ENCODE measurements around the gene TMEM269.
A peak's percentile ranks its signal among the peaks of the same experiment; 100 is the strongest.

Gene TMEM269

DNA sequence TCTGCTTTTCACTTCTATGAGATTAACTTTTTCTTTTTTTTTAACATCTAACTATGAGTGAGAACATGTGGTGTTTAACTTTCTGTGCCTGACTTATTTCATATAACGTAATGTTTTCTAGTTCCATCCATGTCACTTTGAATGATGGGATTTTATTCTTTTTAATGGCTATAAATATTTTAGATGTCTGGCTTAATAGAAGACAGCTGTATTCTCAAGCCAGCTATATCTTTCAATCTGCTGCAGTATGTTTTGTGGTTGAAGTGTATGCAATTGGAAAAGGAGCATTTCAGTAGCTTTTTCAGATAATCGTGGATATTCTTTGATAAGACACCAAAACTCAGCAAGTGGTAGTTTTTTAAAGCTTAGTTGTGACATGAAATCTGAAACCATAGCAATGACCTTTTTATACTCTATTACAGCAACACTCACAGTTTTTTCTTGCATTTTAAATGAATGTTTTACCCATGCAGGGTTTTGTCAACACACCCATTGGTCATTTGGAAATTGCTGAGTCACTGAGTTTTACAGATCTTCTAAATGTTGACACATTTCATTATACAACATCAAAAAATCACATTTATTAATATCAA, 38.1 kb downstream of the TMEM269 start:
- H3K27me3 ChIP-seq (ENCODE audit: insufficient read depth, low read length), result no peaks in the 10 kb centered on the region
- H3K79me2 ChIP-seq (ENCODE audit: control insufficient read depth, insufficient read depth, low read length, unreplicated experiment), result no peaks in the 10 kb centered on the region
- no peaks in the 10 kb centered on the region for H3K36me3 ChIP-seq (ENCODE audit: insufficient read depth, low read length)
- H2AFZ ChIP-seq (ENCODE audit: low read length, unreplicated experiment), result no peak overlapping the region
- H3K4me1 ChIP-seq (ENCODE audit: control insufficient read depth, insufficient read depth, low read length, unreplicated experiment), result peaks cover 7% of the 10 kb centered on the region
- 0 out of 2 replicates have a peak overlapping the region, but pooled peaks have one; percentile 33 for H3K27ac ChIP-seq (ENCODE audit: low read depth, low read length)
- H3K4me3 ChIP-seq (ENCODE audit: low read depth, low read length), result no peak overlapping the region

DNA sequence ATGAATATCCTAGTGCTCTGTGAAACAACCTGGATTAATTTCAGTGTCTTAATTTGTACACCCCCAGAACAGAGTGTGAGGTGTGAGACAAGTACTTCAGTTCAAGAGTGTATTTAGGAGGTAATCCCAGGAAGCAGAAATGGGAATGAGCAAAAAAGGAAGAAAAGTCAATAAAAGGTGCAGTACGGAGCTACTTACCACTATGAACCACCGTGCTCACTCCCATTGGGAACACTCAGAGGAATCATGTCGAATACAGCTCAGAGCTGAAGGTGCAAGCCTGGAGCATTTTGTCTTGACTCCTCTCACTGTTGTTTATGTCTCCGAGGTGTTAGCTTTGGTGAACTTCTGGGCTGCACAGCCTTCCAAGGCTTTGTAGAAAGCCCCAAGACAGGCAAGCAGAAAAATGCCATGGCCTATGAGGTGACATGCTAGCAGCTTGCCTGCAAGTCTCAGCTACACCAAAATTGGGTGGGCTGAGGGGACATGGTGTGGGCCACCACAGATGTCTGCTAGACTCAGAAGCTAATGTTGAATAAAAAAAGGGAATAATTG, 39.8 kb downstream of the TMEM269 start:
- Histone ChIP-seq H3K79me2 (ENCODE audit: control insufficient read depth, insufficient read depth, low read length, unreplicated experiment) (no peaks in the 10 kb centered on the region), H3K4me3 (ENCODE audit: low read depth, low read length) (no peak overlapping the region), H3K27ac (ENCODE audit: low read depth, low read length) (no peak overlapping the region), H3K4me1 (ENCODE audit: control insufficient read depth, insufficient read depth, low read length, unreplicated experiment) (peaks cover 7% of the 10 kb centered on the region), H3K27me3 (ENCODE audit: insufficient read depth, low read length) (no peaks in the 10 kb centered on the region), H3K36me3 (ENCODE audit: insufficient read depth, low read length) (no peaks in the 10 kb centered on the region), H2AFZ (ENCODE audit: low read length, unreplicated experiment) (no peak overlapping the region)

DNA sequence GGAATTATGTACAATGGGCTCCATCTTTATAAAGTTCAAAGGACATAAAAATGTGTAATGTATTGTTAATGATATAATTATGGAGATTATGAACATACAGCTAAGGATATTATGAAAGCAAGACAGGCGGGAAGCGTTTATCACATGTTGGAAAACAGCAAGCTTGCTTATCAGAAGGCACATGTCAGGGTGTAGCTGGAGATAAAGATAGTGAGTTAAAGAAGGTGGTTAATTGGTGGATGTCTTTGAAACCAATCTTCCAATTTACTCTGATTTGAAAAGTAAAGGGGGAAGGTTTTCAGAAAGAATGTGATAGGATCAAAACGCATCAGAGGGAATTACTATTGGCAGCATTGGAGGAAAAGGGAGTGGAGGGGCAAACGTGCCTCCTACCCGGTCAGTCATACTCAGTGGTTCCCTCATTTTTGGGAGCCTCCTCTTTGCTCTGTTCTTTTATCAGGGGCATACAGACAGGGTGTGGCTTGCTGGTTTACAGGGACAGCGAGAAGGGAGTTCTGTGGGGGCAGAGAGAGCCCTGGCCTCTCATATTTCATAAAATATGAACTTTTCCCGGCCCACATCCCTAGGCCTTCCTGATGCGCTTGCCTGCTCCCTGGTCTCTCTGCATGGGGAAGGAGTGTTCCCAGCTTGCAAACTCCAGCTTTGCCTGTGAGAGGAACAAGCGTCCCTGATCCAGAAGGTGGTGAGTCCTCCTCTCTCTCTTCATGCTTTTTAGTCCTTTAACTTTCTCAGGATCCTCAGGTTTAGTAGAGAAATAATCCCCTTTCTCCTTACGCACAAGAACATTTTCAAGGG, 40.5 kb downstream of the TMEM269 start:
- Histone ChIP-seq H3K4me3 (ENCODE audit: low read depth, low read length) (no peak overlapping the region), H3K36me3 (ENCODE audit: insufficient read depth, low read length) (no peaks in the 10 kb centered on the region), H3K79me2 (ENCODE audit: control insufficient read depth, insufficient read depth, low read length, unreplicated experiment) (no peaks in the 10 kb centered on the region), H3K27me3 (ENCODE audit: insufficient read depth, low read length) (no peaks in the 10 kb centered on the region), H2AFZ (ENCODE audit: low read length, unreplicated experiment) (no peak overlapping the region), H3K4me1 (ENCODE audit: control insufficient read depth, insufficient read depth, low read length, unreplicated experiment) (peaks cover 7% of the 10 kb centered on the region), H3K27ac (ENCODE audit: low read depth, low read length) (no peak overlapping the region)

DNA sequence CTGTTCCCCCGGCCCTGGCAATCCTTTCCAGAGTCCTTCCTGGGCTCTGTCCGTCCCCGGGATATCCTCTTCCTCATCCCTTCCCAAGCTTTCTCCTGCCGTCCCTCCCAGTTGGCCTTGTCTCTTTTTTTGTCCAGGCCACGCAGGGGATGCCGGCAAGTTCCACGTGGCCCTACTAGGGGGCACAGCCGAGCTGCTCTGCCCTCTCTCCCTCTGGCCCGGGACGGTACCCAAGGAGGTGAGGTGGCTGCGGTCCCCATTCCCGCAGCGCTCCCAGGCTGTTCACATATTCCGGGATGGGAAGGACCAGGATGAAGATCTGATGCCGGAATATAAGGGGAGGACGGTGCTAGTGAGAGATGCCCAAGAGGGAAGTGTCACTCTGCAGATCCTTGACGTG, 45.8 kb downstream of the TMEM269 start:
- no peaks in the 10 kb centered on the region for H3K4me1 ChIP-seq (ENCODE audit: control insufficient read depth, insufficient read depth, low read length, unreplicated experiment)
- H3K4me3 ChIP-seq (ENCODE audit: low read depth, low read length), result no peak overlapping the region
- H3K79me2 ChIP-seq (ENCODE audit: control insufficient read depth, insufficient read depth, low read length, unreplicated experiment), result no peaks in the 10 kb centered on the region
- no peaks in the 10 kb centered on the region for H3K36me3 ChIP-seq (ENCODE audit: insufficient read depth, low read length)
- no peak overlapping the region for H2AFZ ChIP-seq (ENCODE audit: low read length, unreplicated experiment)
- no peak overlapping the region for H3K27ac ChIP-seq (ENCODE audit: low read depth, low read length)
- H3K27me3 ChIP-seq (ENCODE audit: insufficient read depth, low read length), result no peaks in the 10 kb centered on the region

DNA sequence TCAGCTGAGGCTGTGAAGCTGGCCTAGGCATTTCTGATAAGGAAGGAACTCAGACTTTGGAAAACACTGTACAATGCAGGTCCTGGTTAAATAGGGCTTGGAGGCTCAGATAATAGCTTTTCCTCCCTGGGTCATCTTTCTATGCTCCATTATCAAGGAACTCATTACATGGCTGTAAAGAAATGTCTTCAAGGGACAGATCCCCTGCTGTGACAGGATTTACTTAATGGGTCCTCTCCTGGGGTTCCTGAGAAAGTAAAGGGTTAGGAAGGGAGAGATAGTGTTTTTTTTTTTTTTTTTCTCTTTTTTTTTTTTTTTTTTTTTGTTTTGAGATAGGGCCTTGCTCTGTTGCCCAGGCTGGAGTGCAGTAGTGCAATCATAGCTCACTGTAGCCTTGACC, 46.5 kb downstream of the TMEM269 start:
- no peak overlapping the region for H3K4me3 ChIP-seq (ENCODE audit: low read depth, low read length)
- H3K36me3 ChIP-seq (ENCODE audit: insufficient read depth, low read length), result no peaks in the 10 kb centered on the region
- H3K79me2 ChIP-seq (ENCODE audit: control insufficient read depth, insufficient read depth, low read length, unreplicated experiment), result no peaks in the 10 kb centered on the region
- no peak overlapping the region for H3K27ac ChIP-seq (ENCODE audit: low read depth, low read length)
- H3K27me3 ChIP-seq (ENCODE audit: insufficient read depth, low read length), result no peaks in the 10 kb centered on the region
- H2AFZ ChIP-seq (ENCODE audit: low read length, unreplicated experiment), result no peak overlapping the region
- H3K4me1 ChIP-seq (ENCODE audit: control insufficient read depth, insufficient read depth, low read length, unreplicated experiment), result no peaks in the 10 kb centered on the region

DNA sequence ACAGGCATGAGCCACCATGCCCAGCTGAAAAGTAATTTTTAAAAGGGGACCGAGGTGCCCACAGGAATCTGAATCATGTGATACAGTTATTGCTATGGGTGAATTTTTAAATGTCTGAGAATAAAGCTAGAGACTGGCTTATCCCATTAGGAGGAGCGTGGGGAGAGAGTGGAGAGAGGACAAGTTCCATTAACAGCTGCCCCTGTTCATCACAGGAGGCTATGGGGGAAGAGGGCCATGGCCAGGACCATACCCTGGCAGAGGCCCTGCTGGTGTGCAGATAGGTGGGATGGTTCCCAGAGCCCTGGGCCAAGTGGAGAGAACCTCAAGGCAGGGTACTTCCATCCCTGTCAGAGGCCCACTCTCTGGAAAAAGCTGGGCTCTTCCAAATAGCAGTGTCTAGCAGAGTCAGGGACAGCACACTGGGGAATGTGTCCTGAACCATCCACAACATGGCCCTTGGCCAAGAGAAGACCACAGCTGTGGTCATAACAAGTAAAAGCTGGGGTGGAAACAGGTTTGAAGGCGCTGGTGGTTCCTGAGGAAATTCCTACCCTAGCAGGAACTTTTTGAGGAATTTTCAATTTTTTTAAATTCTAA, 48.0 kb downstream of the TMEM269 start:
- Histone ChIP-seq H3K27me3 (ENCODE audit: insufficient read depth, low read length) (no peaks in the 10 kb centered on the region), H3K27ac (ENCODE audit: low read depth, low read length) (no peak overlapping the region), H3K4me3 (ENCODE audit: low read depth, low read length) (no peak overlapping the region), H3K4me1 (ENCODE audit: control insufficient read depth, insufficient read depth, low read length, unreplicated experiment) (no peaks in the 10 kb centered on the region), H3K79me2 (ENCODE audit: control insufficient read depth, insufficient read depth, low read length, unreplicated experiment) (no peaks in the 10 kb centered on the region), H3K36me3 (ENCODE audit: insufficient read depth, low read length) (no peaks in the 10 kb centered on the region), H2AFZ (ENCODE audit: low read length, unreplicated experiment) (no peak overlapping the region)

DNA sequence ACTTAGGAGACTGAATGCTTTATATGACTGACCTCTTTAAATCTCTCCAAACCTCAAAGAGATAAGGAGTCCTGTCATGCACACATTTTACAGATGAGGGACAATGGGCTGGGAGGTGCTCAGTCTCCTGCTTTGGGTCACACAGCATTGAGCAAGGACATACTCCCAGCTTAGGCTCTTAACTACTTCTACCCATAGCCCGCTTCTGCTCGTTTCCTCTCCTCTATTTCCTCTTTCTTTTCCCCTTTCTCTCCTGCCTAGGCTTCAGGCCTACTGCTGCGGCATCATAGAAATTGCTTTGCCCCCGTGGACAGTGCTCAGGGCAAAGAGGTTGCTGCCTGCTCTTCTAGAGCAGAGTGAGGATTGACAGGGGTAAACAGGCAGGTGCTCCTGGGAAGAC, 49.2 kb downstream of the TMEM269 start:
- Histone ChIP-seq H3K27me3 (ENCODE audit: insufficient read depth, low read length) (no peaks in the 10 kb centered on the region), H3K27ac (ENCODE audit: low read depth, low read length) (no peak overlapping the region), H2AFZ (ENCODE audit: low read length, unreplicated experiment) (no peak overlapping the region), H3K4me3 (ENCODE audit: low read depth, low read length) (no peak overlapping the region), H3K4me1 (ENCODE audit: control insufficient read depth, insufficient read depth, low read length, unreplicated experiment) (no peaks in the 10 kb centered on the region), H3K79me2 (ENCODE audit: control insufficient read depth, insufficient read depth, low read length, unreplicated experiment) (no peaks in the 10 kb centered on the region), H3K36me3 (ENCODE audit: insufficient read depth, low read length) (no peaks in the 10 kb centered on the region)

DNA sequence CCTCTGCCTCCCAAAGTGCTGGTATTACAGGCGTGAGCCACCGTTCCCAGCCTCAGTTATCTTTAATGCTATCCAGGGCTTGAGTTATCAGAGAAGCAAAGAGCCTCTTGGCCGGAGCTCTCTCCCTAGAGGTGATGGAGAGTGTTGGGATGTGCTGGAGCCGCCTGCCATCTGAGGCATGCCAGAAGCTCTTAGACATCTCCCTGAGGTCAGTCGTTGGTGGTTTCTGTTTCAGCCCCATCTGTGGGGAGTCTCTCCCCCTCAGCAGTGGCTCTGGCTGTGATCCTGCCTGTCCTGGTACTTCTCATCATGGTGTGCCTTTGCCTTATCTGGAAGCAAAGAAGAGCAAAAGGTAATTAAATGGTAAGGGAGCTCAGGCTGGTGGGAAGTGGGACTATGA, 50.0 kb downstream of the TMEM269 start:
- no peaks in the 10 kb centered on the region for H3K4me1 ChIP-seq (ENCODE audit: control insufficient read depth, insufficient read depth, low read length, unreplicated experiment)
- H2AFZ ChIP-seq (ENCODE audit: low read length, unreplicated experiment), result no peak overlapping the region
- H3K27ac ChIP-seq (ENCODE audit: low read depth, low read length), result no peak overlapping the region
- H3K4me3 ChIP-seq (ENCODE audit: low read depth, low read length), result no peak overlapping the region
- no peaks in the 10 kb centered on the region for H3K36me3 ChIP-seq (ENCODE audit: insufficient read depth, low read length)
- no peaks in the 10 kb centered on the region for H3K27me3 ChIP-seq (ENCODE audit: insufficient read depth, low read length)
- H3K79me2 ChIP-seq (ENCODE audit: control insufficient read depth, insufficient read depth, low read length, unreplicated experiment), result no peaks in the 10 kb centered on the region

DNA sequence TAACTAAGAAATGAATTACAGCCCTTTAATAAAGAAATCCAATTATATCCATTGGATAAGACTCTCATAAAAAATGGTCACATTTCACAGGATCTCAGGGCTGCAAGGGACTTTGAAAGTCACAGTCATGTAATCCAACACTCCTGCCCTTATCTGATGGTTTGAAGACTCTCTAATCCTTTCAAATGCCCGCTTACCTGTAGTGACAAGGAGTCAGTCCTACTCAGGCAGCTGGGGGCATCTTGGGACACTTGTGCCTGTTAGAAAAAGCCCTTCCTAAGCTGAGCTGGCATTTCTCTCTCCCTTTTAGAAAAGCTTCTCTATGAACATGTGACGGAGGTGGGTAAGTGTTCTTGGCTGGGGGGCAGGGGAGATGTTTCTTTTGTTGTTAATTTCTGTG, 50.6 kb downstream of the TMEM269 start:
- H3K4me3 ChIP-seq (ENCODE audit: low read depth, low read length), result no peak overlapping the region
- H2AFZ ChIP-seq (ENCODE audit: low read length, unreplicated experiment), result no peak overlapping the region
- H3K27me3 ChIP-seq (ENCODE audit: insufficient read depth, low read length), result no peaks in the 10 kb centered on the region
- H3K36me3 ChIP-seq (ENCODE audit: insufficient read depth, low read length), result no peaks in the 10 kb centered on the region
- no peak overlapping the region for H3K27ac ChIP-seq (ENCODE audit: low read depth, low read length)
- no peaks in the 10 kb centered on the region for H3K79me2 ChIP-seq (ENCODE audit: control insufficient read depth, insufficient read depth, low read length, unreplicated experiment)
- H3K4me1 ChIP-seq (ENCODE audit: control insufficient read depth, insufficient read depth, low read length, unreplicated experiment), result no peaks in the 10 kb centered on the region

DNA sequence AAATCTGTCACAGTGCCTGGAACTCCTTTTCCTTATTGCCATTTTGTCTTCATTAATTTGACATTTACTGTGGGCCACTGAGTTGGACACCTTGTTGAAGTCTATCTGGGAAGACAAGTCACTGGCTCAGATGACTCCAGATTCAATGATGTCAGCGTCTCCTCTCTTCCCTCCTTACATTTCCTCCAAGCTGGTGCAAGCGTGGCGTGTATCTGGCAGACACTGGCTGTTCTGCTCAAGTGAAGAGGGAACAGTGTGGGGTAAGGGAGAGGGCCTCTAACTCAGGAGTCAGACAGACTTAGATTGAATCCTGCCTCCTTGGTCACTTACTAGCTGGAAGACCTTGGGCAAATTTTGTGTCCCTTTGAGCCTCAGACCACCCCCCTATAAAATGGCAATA, 52.9 kb downstream of the TMEM269 start:
- no peaks in the 10 kb centered on the region for H3K79me2 ChIP-seq (ENCODE audit: control insufficient read depth, insufficient read depth, low read length, unreplicated experiment)
- H2AFZ ChIP-seq (ENCODE audit: low read length, unreplicated experiment), result no peak overlapping the region
- no peak overlapping the region for H3K4me3 ChIP-seq (ENCODE audit: low read depth, low read length)
- H3K27ac ChIP-seq (ENCODE audit: low read depth, low read length), result no peak overlapping the region
- H3K4me1 ChIP-seq (ENCODE audit: control insufficient read depth, insufficient read depth, low read length, unreplicated experiment), result no peaks in the 10 kb centered on the region
- H3K27me3 ChIP-seq (ENCODE audit: insufficient read depth, low read length), result no peaks in the 10 kb centered on the region
- no peaks in the 10 kb centered on the region for H3K36me3 ChIP-seq (ENCODE audit: insufficient read depth, low read length)

All from ACC112 (cell line).